GM21528 (cell line): ENCODE data around the gene RFTN1.

ENCODE experiments used
- ATAC-seq: cut with Tn5 transposase; IDR thresholded peaks from one replicate; pipeline ENCODE4 v1.9.1; 2021; ENCODE audit warnings: mild to moderate bottlenecking, moderate library complexity; ENCODE audit not compliant: unreplicated experiment, low FRiP score

The RFTN1 gene

GRCh38 chr3:16513141-16514020 is at the start of gene RFTN1:
TSS of gene RFTN1 (minus strand) at chr3:16513699. CDS start at chr3:16493869, 19,830 bp downstream.
- no peak for ATAC-seq

GRCh38 chr3:16559653-16560365 is 46.3 kb upstream of the RFTN1 start:
- ATAC-seq: no peak

- ATAC-seq: no peak
Observed at GRCh38 chr3:16554126-16554525, 40.6 kb upstream of the RFTN1 start.

- ATAC-seq: no peak
Observed at GRCh38 chr3:16552757-16553156, 39.3 kb upstream of the RFTN1 start.

- no peak for ATAC-seq
Observed at GRCh38 chr3:16551342-16551976, 38.0 kb upstream of the RFTN1 start.

GRCh38 chr3:16550676-16551341 is 37.3 kb upstream of the RFTN1 start:
- ATAC-seq: peak; percentile 76

- no peak for ATAC-seq
Observed at GRCh38 chr3:16550305-16550675, 36.8 kb upstream of the RFTN1 start.

- no peak for ATAC-seq
Observed at GRCh38 chr3:16548721-16549120, 35.2 kb upstream of the RFTN1 start.

GRCh38 chr3:16547561-16548357 is 34.3 kb upstream of the RFTN1 start:
- no peak for ATAC-seq

GRCh38 chr3:16546186-16547010 is 32.9 kb upstream of the RFTN1 start:
- ATAC-seq: no peak

GRCh38 chr3:16545413-16546185 is 32.1 kb upstream of the RFTN1 start:
- ATAC-seq: no peak

GRCh38 chr3:16543242-16543864 is 29.9 kb upstream of the RFTN1 start:
- ATAC-seq: no peak

- ATAC-seq: no peak
Observed at GRCh38 chr3:16538507-16538906, 25.0 kb upstream of the RFTN1 start.

- no peak for ATAC-seq
Observed at GRCh38 chr3:16536996-16537395, 23.5 kb upstream of the RFTN1 start.

- no peak for ATAC-seq
Observed at GRCh38 chr3:16536344-16536663, 22.8 kb upstream of the RFTN1 start.

GRCh38 chr3:16534640-16535262 is 21.3 kb upstream of the RFTN1 start:
- ATAC-seq: no peak

GRCh38 chr3:16533928-16534574 is 20.6 kb upstream of the RFTN1 start:
- ATAC-seq: no peak
